ENCODE data around the gene STARD3. TPM values are rescaled to one million over a fixed set of nuclear protein-coding genes. Genes with fewer than 3 reads are reported as not detected.

The STARD3 gene
- polyA plus RNA-seq, 1 experiment, result 43.3 TPM

- ChIA-PET POLR2A (interaction anchor here (0.7 to 1.8 kb wide), 9 partner anchors 10 to 286 kb away, joined by 3 to 18 read pairs (median 5); partner anchors contain the start of genes MIEN1 and PGAP3), CTCF (interaction anchor here (1.2 to 3.8 kb wide), 3 partner anchors 23 to 78 kb away, joined by 3 to 15 read pairs (median 4); partner anchors contain the start of gene MIEN1)
- no peaks in the 10 kb centered on the region for H3K27me3 ChIP-seq (ENCODE audit: control insufficient read depth, insufficient read depth, low read length)
- DNase-seq (ENCODE audit: low read depth, low spot score), result peak; percentile 41
- H3K9me3 ChIP-seq (ENCODE audit: control insufficient read depth, insufficient read depth, low read length), result no peaks in the 10 kb centered on the region
- TF ChIP-seq CTCF (IDR thresholded peaks at IDR 0.05; ENCODE audit: low read depth, low read length), result no peak
- H3K27ac ChIP-seq (ENCODE audit: low read depth, low read length), result no peak within 1 kb of the TSS
- peak within 1 kb of the TSS; percentile 77 for H3K4me3 ChIP-seq (ENCODE audit: low read depth, low read length)
Observed at GRCh38 chr17:39699818-39700147, 62.8 kb downstream of the STARD3 start, which contains the start of gene ERBB2. TSS of gene ERBB2 (plus strand) at chr17:39700064. CDS start at chr17:39700239, 175 bp downstream.

- Histone ChIP-seq H3K27ac (ENCODE audit: low read depth, low read length) (no peak overlapping the region), H3K4me3 (ENCODE audit: low read depth, low read length) (peak overlapping the region; percentile 77), H3K27me3 (ENCODE audit: control insufficient read depth, insufficient read depth, low read length) (no peaks in the 10 kb centered on the region), H3K9me3 (ENCODE audit: control insufficient read depth, insufficient read depth, low read length) (no peaks in the 10 kb centered on the region)
- DNase-seq (ENCODE audit: low read depth, low spot score), result no peak
- CTCF ChIA-PET, result interaction anchor here (1.2 to 3.8 kb wide), 4 partner anchors 22 to 79 kb away, joined by 3 to 15 read pairs (median 6); partner anchors contain the start of gene MIEN1
- POLR2A ChIA-PET, result interaction anchor here (0.7 to 1.8 kb wide), 8 partner anchors 10 to 286 kb away, joined by 3 to 18 read pairs (median 6); partner anchors contain the start of genes MIEN1 and PGAP3
- TF ChIP-seq CTCF (IDR thresholded peaks at IDR 0.05; ENCODE audit: low read depth, low read length), result no peak
Observed at GRCh38 chr17:39700148-39700987, 63.4 kb downstream of the STARD3 start.

- Histone ChIP-seq H3K9me3 (ENCODE audit: control insufficient read depth, insufficient read depth, low read length) (no peaks in the 10 kb centered on the region), H3K27ac (ENCODE audit: low read depth, low read length) (no peak overlapping the region), H3K4me3 (ENCODE audit: low read depth, low read length) (peak overlapping the region; percentile 77), H3K27me3 (ENCODE audit: control insufficient read depth, insufficient read depth, low read length) (no peaks in the 10 kb centered on the region)
- TF ChIP-seq CTCF (IDR thresholded peaks at IDR 0.05; ENCODE audit: low read depth, low read length), result no peak
- CTCF ChIA-PET, result interaction anchor here (2.3 to 3.8 kb wide), 2 partner anchors 29 to 80 kb away, joined by 9 to 15 read pairs; partner anchors contain the start of gene MIEN1
- POLR2A ChIA-PET, result interaction anchor here (1.8 kb wide), 1 partner anchor 29 kb away, joined by 9 read pairs; the partner anchor contains the start of gene MIEN1
- DNase-seq (ENCODE audit: low read depth, low spot score), result no peak
Observed at GRCh38 chr17:39701012-39701783, 64.3 kb downstream of the STARD3 start.

- Histone ChIP-seq H3K27ac (ENCODE audit: low read depth, low read length) (no peak overlapping the region), H3K27me3 (ENCODE audit: control insufficient read depth, insufficient read depth, low read length) (no peaks in the 10 kb centered on the region), H3K9me3 (ENCODE audit: control insufficient read depth, insufficient read depth, low read length) (no peaks in the 10 kb centered on the region), H3K4me3 (ENCODE audit: low read depth, low read length) (peak overlapping the region; percentile 77)
- CTCF ChIA-PET, result interaction anchor here (0.6 to 3.8 kb wide), 3 partner anchors 28 to 81 kb away, joined by 3 to 15 read pairs (median 9); partner anchors contain the start of gene MIEN1
- TF ChIP-seq CTCF (IDR thresholded peaks at IDR 0.05; ENCODE audit: low read depth, low read length), result no peak
- DNase-seq (ENCODE audit: low read depth, low spot score), result no peak
- POLR2A ChIA-PET, result no interaction called here
Observed at GRCh38 chr17:39701784-39702422, 65.0 kb downstream of the STARD3 start.

All from AG04450 (cell line).